UCSD-AML1 (cell line): ENCODE data around the gene CPM.
"Not testable (repeated sequence)": the region's sequence is repeated elsewhere in the genome, so short reads cannot be mapped to it uniquely, and the experiment has no call there.

ENCODE experiments used
- DNase-seq: peaks from one replicate; lab custom pipeline; 2025; ENCODE audit not compliant: unreplicated experiment; lab: John Stamatoyannopoulos, UW

CPM gene

DNA sequence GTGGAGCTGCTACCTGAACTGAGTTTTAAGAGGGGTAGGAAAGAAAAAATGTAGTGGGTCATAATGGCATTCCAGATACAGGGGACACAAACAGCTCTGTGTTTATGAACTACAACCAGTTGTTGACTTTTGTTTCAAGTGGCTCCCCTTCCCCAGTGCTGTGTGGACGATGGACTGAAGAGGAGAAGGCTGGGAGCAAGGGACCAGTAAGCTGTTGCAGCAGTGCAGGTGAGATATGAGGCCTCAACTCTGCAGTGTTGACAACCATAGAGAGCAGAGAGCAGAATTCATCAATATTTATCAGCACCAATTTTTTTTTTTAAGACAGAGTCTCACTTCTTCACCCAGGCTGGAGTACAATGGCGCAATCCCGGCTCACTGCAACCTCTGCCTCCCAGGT lies 78.4 kb downstream of the CPM start:
- no peak for DNase-seq

DNA sequence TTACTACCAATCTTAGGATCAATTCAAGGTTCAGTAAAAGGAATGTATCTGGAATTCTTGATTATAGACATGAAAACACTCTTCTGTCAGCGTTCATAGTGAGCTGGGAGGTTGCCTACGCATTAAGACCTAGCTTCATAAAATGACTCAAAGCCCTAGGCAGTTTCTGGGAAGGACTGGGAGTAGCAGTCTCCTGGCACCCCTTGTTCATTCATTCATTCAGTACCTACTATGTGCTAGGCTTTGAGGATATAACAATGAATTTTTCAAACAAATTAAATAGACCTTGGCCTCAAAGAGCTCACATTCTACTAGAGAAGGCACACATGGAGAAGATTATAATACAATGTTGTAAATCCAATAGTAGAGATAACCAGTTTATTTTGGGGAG lies 78.9 kb downstream of the CPM start:
- no peak for DNase-seq

DNA sequence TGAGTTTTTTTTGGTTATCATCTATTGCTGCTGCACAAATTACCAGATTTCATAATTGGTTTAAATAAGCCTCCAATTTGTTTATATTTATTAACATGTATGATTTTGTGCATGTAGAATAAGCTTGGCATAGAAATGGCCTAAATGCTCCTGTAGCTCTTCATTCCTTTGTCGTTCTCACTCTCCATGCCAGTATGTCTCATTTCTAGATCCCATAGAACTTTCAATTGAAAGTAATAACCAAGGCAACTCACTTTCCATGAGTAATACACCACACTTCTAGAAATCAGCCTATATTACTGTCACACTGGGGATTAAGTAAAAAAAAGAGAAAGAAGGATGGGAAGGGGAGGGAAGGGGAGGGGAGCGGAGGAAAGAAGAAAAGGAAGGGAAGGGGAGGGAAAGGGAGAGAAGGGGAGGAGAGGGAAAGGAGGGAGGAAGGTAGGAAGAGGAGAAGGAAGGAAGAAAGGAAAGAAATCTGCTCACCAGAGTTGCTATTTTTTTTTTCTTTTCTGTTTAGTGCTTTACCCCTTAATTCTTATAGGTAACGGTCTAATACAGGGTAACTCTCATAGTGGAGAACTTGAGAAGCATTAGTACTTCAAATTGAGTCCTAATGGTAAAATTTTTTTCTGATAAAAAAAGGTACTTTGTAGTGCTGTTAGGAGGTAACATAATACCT lies 79.4 kb downstream of the CPM start:
- no peak for DNase-seq

DNA sequence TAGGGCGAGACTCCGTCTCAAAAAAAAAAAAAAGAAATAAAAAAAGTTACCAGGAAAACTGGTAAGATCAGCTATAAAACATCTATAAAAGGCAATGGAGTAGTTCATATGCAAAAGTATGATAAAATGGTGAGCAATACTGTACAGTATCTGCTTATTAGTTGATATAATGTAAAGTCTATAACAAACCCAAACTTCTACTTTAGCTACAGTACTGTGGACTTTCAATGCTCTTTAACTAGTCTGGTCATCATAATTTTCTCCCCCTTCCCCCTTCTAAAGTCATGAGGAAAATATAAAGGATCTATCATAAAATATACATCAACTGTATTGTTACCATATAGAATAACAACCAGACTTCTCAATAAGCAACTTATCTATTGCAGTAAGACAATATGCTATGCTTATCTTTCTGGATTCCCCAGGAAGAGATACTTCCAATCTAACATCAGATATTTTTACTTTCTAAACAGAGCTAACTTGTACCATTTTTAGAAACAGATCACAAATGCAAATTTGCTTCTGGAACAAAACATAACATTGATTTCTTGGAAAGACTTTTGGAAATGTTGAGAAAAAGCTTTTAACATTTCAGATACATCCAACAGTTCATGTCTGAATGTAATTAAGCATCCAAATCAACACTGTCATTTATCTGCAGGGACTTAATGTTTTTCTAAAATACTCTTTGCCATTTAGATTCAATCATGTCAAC lies 81.2 kb downstream of the CPM start:
- DNase-seq = no peak

- no peak for DNase-seq
Observed at GRCh38 chr12:68850390-68850789, 82.6 kb downstream of the CPM start.

DNA sequence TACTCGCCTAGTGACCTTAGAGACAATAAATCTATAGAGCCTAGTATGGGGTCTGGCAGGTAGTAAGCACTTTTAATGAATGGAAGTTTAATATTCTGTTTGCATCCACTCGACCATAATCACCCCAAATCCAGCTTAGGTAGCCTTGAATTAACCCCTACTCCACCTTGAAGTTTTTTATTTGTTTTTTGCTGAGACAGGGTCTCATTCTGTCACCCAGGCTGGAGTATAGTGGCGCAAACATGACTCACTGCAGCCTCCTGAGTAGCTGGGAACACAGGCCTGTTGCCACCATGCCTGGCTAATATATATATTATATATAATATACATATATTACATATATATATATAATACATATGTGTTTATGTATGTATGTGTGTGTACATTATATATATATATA lies 86.2 kb downstream of the CPM start:
- DNase-seq = no peak

DNA sequence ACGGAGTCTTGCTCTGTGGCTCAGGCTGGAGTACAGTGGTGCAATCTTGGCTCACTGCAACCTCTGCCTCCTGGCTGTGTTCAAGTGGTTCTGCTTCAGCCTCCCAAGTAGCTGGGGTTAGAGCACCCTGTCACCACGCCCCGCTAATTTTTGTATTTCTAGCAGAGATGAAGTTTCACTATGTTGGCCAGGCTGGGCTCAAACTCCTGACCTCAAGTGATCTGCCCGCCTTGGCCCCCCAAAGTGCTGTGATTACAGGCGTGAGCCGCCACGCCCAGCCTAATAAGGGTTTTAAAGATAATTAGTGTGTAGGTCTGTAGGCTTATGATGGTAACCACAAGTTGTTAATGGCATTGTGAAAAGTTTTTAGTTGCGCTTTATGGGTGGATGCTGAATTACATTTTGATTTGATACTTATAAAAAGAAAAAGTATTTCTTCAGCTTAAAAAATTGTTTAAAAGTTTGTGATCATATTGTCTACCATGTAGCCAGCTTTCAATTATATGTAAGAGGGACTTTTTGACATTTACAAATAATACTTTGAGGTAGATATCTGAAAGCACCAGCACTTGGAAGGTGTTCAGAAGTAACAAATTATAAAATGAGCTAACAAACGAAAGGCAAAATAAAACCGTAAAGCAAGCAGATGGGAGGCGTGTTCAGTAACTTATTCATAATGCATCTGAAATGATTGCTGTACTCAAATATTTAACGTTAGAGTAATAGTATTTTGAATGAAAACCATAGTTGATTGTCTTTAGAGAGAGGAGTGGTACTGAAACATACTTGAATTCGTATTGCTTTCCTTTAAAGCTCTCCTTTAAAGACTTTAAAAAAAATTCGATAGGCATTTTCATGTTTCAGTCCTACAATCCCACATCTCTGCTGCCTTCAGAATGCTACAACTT lies 87.9 kb downstream of the CPM start:
- DNase-seq = no peak

DNA sequence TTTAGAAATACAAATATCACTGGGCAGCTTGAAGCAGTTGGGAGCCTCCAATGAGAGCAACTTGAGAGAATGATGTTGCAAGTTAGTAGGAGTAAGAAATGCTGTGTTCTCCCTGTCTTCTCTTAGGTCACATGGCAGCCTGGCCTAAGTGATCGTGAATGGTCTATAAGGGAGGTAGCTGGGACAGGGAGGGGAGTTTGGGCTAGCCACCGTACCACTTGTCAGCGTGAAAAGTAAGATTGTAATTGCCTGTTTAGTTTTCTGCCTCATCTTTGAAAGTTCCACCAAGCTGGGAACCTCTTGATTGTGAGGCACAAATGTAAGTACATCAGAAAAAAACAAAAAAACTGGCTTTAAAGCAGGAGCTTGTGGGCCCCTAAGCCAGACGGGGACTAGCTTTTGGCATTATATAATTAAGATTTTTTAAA lies 88.6 kb downstream of the CPM start:
- DNase-seq = no peak

- DNase-seq = no peak
Observed at GRCh38 chr12:68842784-68843567, 90.0 kb downstream of the CPM start.

DNA sequence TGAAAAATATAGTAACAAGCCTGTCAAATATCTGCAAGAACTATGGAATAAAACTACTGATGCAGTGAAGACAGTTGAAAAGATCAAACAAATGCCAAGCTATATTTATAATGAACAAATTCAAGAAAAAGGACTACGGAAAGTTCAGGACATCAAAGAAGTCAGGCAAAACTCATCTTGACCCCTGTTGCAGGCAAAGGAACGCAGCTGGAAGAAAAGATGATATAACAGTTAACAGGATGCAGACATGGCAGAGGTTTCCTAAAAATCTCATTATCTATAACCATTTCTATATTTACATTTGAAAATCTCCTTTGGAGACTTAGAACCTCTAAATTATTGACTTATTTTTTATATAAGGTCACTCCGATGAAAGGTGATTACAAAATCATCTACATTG lies 90.8 kb downstream of the CPM start:
- DNase-seq = no peak

- DNase-seq = no peak
Observed at GRCh38 chr12:68841717-68842116, 91.3 kb downstream of the CPM start.

DNA sequence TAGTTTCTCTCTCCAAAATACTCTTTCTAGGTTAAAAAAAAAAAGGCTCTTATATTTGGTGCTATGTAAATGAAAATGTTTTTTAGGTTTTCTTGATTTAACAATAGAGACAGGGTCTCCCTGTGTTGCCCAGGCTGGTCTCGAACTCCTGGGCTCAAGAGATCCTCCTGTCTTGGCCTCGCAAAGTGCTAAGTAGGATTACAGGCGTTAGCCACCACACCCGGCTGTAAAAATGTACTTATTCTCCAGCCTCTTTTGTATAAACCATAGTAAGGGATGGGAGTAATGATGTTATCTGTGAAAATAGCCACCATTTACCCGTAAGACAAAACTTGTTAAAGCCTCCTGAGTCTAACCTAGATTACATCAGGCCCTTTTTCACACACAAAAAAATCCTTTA lies 91.8 kb downstream of the CPM start:
- not testable (repeated sequence) for DNase-seq

- DNase-seq = no peak
Observed at GRCh38 chr12:68839183-68840147, 93.5 kb downstream of the CPM start.

DNA sequence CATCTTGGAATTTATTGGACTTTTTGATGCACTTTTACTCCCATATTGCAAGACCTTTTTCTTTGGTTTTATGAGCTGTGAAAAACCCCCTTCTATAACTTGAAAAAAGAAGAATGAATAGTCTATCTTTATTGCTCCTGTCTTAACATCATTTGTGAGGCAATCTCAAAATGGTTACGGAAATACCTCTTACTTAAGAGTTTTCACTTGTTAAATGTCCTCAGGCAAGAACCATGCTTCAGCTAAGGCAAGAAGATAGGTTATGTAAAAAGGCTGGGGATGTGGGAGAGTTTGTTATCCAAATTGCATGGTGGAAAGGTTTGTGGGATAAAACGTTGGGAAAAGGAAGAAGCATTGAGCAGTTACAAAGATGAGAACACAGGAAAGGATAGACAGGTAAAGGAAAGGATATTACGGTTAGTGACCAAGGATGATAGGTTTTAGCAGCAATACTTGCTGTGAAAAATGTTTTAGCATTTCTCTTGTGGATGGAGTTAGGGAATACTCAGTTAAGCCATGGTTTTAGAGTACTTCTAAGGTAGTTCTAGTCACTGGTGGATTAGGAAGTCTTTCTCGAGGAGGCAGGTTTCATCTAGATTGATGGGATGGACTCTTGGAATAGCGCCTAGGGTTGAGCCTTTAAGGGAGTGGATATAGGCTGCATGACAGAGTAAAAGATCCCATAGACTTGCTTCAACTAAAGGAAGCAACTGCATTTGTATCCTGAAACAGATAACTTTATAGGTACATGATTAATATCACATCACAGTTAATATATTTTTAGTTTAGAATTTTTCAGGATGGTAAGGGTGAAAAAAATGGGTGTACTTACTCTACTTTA lies 94.7 kb downstream of the CPM start:
- DNase-seq = no peak

DNA sequence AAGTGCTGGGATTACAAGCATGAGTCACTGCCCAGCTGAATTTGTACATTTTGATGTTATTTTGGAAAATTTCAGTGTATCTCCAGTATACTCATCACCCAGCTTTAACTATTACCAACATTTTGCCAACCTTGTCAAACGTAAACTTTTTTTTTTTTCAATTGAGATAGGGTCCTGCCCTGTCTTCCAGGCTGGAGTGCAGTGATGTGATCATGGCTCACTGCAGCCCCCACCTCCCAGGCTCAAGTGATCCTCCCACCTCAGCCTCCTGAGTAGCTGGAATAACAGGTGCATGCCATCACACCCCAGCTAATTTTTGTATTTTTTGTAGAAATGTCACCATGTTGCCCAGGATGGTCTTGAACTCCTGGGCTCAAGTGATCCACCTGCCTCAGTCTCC lies 95.8 kb downstream of the CPM start:
- no peak for DNase-seq

DNA sequence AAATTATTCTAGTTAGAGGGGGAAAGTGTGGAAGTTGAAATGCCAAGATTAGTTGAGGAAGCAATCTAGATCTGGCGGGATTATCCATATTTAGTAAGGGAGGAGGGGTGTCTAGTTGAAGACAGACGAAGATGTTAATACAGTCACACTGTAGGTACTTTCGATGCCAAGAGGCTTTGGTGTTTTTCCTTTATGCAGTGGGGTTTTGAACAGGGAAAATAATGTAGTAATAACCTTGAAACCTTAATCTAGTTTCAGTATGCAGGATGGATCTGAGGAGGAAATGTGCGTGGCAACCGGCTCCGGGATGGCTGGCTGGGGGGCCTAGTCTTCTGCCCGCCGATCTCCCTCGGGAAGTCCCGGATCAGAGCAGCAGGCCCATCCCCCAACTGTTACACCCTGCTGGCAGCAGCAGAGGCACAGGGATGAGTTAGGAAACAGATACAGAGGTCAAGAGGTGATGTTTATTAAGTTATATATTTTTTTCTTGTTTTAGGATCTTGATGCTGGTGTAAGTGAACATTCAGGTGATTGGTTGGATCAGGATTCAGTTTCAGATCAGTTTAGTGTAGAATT lies 97.5 kb downstream of the CPM start:
- DNase-seq = no peak

DNA sequence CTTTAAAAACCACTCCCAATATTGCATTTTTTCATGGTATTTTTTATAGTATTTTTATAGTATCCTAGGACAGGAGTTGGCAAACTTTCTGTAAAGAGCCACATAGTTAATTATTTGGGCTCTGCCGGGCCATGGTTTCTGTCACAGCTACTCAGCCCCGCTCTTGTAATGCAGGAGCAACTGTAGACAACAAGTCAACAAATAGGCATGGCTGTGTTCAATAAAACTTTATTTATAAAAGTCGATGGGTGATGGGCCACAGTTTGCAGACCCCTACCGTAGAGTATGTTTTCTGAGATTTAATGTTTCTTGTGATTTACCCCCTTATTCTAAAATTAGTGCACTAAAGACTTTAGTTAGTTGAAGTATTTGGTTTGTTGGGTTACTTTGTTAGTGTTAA lies 99.5 kb downstream of the CPM start:
- DNase-seq = no peak

- no peak for DNase-seq
Observed at GRCh38 chr12:68832504-68832867, 100.5 kb downstream of the CPM start.
